Neural cell (in vitro differentiated cells): ENCODE results near the gene DHRS12. TPM values are rescaled to one million over a fixed set of nuclear protein-coding genes. Genes with fewer than 3 reads are reported as not detected.

Source experiments
- H2AFZ ChIP-seq: fragments of 200-600, 300-800 bp; sonication (generic), shearing (Covaris generic); 2 replicates; pipeline ENCODE4 v1.6.0; 2014; ENCODE audit warnings: low read depth, mild to moderate bottlenecking, antibody characterized with exemption, low read length, moderate library complexity
- H3F3A ChIP-seq: fragments of 200-600 bp; shearing (Covaris generic); 2 replicates; pipeline ENCODE4 v1.6.1; 2016; ENCODE audit warnings: mild to moderate bottlenecking, moderate library complexity, mixed read lengths, antibody characterized with exemption, low read length; ENCODE audit not compliant: insufficient read depth, poor library complexity, severe bottlenecking
- H3K27ac ChIP-seq: fragments of 200-600, 300-800 bp; sonication (generic), shearing (Covaris generic); 2 replicates; pipeline ENCODE4 v1.5.1; 2014; ENCODE audit warnings: mild to moderate bottlenecking, low read length, moderate library complexity
- H3K27me3 ChIP-seq: fragments of 300-800, 200-600 bp; sonication (generic), shearing (Covaris generic); 2 replicates; pipeline ENCODE4 v1.6.0; 2014; ENCODE audit warnings: mild to moderate bottlenecking, low read depth, low read length, moderate library complexity; ENCODE audit not compliant: insufficient read depth
- H3K36me3 ChIP-seq: fragments of 300-800, 200-600 bp; sonication (generic), shearing (Covaris generic); 2 replicates; pipeline ENCODE4 v1.5.1; 2014; ENCODE audit warnings: mild to moderate bottlenecking, antibody characterized with exemption, low read length, moderate library complexity; ENCODE audit not compliant: insufficient read depth
- H3K4me2 ChIP-seq: fragments of 300-800, 200-600 bp; sonication (generic), shearing (Covaris generic); 2 replicates; pipeline ENCODE4 v1.6.0; 2014; ENCODE audit warnings: mild to moderate bottlenecking, low read length
- H3K4me3 ChIP-seq: fragments of 300-800, 200-600 bp; sonication (generic), shearing (Covaris generic); 2 replicates; pipeline ENCODE4 v1.5.1; 2014; ENCODE audit warnings: mild to moderate bottlenecking, low read length, moderate library complexity
- H3K79me2 ChIP-seq: fragments of 200-600 bp; shearing (Covaris generic); replicated peaks from 2 replicates; pipeline ENCODE4 v1.6.0; 2014; ENCODE audit warnings: mild to moderate bottlenecking, low read length, moderate library complexity; ENCODE audit not compliant: insufficient read depth
- H3K9ac ChIP-seq: fragments of 300-800, 200-600 bp; sonication (generic), shearing (Covaris generic); 2 replicates; pipeline ENCODE4 v1.6.1; 2016; ENCODE audit warnings: mild to moderate bottlenecking, low read length, mixed read lengths
- H3K9me2 ChIP-seq: fragments of 200-600 bp; shearing (Covaris generic); 2 replicates; pipeline ENCODE4 v1.6.1; 2016; ENCODE audit warnings: mild to moderate bottlenecking, low read length, mixed read lengths; ENCODE audit not compliant: insufficient read depth
- H3K9me3 ChIP-seq: fragments of 200-600, 300-800 bp; sonication (generic), shearing (Covaris generic); 2 replicates; pipeline ENCODE4 v1.6.1; 2016; ENCODE audit warnings: mild to moderate bottlenecking, mixed run types, low read length, moderate library complexity, mixed read lengths
- H4K20me1 ChIP-seq: fragments of 200-600 bp; shearing (Covaris generic); 2 replicates; pipeline ENCODE4 v1.6.1; 2016; ENCODE audit warnings: mild to moderate bottlenecking, mixed run types; ENCODE audit not compliant: insufficient read depth
- EP300 ChIP-seq: fragments of 450-650 bp; conservative IDR thresholded peaks from 2 replicates; pipeline ENCODE4 v1.6.1; 2014; ENCODE audit warnings: antibody characterized with exemption, mild to moderate bottlenecking, moderate library complexity; ENCODE audit not compliant: poor library complexity, severe bottlenecking
- EZH2 ChIP-seq: fragments of 200-600, 300-800 bp; shearing (Covaris generic), sonication (generic); IDR thresholded peaks from 2 replicates; pipeline ENCODE4 v1.6.1; 2014; ENCODE audit warnings: antibody characterized with exemption, low read length, borderline replicate concordance, mild to moderate bottlenecking; ENCODE audit not compliant: insufficient read depth, poor library complexity, severe bottlenecking
- MXI1 ChIP-seq: fragments of 450-650 bp; conservative IDR thresholded peaks from 2 replicates; pipeline ENCODE4 v1.6.1; 2014; ENCODE audit warnings: antibody characterized with exemption, mild to moderate bottlenecking; ENCODE audit not compliant: poor library complexity, severe bottlenecking
- POLR2AphosphoS5 ChIP-seq: IDR thresholded peaks from 2 replicates; pipeline ENCODE4 v1.6.1; 2012
- RAD21 ChIP-seq: fragments of 450-650 bp; conservative IDR thresholded peaks from 2 replicates; pipeline ENCODE4 v1.6.1; 2014; ENCODE audit warnings: antibody characterized with exemption, mild to moderate bottlenecking, moderate library complexity
- SMC3 ChIP-seq: fragments of 450-650 bp; conservative IDR thresholded peaks from 2 replicates; pipeline ENCODE4 v1.6.1; 2014; ENCODE audit warnings: antibody characterized with exemption, mild to moderate bottlenecking, moderate library complexity; ENCODE audit not compliant: poor library complexity
- TAF1 ChIP-seq: IDR thresholded peaks from 2 replicates; pipeline ENCODE4 v1.6.1; 2012; ENCODE audit warnings: low read depth
- polyA plus RNA-seq: library from polyadenylated mRNA; depleted of rRNA; stranded (reverse); fragments of >200 nt; gene quantifications from 2 replicates; pipeline ENCODE4 v1.2.3, GENCODE V29; 2014
- TF ChIP-seq, protein P1 (sequence below): IDR thresholded peaks from 2 replicates; pipeline ENCODE4 v1.6.1; 2012; ENCODE audit warnings: borderline replicate concordance
- TF ChIP-seq, protein P2 (sequence below): fragments of 450-650 bp; IDR thresholded peaks from 2 replicates; pipeline ENCODE4 v1.5.1; 2014; ENCODE audit warnings: antibody characterized with exemption, mild to moderate bottlenecking, moderate library complexity; ENCODE audit not compliant: poor library complexity, severe bottlenecking

DHRS12 gene
- polyA plus RNA-seq, 1 donor from 2014 or later: 4.4 TPM

DNA sequence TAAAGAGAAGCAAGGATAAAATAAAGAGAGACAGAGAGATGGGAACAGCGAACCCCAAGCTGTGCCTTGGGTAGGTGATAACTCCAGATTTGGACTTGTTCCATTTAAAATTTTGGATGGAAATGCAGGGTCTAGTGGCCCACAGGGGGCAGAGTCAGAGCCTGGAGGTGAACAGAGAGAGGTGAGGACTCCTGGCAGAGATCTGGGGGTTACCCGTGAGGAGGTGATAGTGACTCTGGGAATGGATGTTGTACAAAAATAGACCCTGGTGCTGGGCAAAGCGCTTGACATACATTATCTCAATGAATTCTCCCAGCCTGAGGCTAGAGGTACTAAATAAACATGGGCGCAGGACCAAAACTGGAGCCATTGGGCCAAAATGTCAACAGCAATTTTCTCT, 14.3 kb upstream of the DHRS12 start:
- H3K9ac ChIP-seq: no peak overlapping the region
- no peaks in the 10 kb centered on the region for H3F3A ChIP-seq
- H3K9me3 ChIP-seq: no peaks in the 10 kb centered on the region
- no peaks in the 10 kb centered on the region for H4K20me1 ChIP-seq
- no peaks in the 10 kb centered on the region for H3K36me3 ChIP-seq
- no peaks in the 10 kb centered on the region for H3K79me2 ChIP-seq
- H3K4me3 ChIP-seq: no peak overlapping the region
- H3K27ac ChIP-seq: no peak overlapping the region
- H3K4me2 ChIP-seq: no peak overlapping the region
- no peaks in the 10 kb centered on the region for H3K9me2 ChIP-seq
- no peaks in the 10 kb centered on the region for H3K27me3 ChIP-seq
- no peak overlapping the region for H2AFZ ChIP-seq
- no peak for TF ChIP-seq TAF1
- no peak for TF ChIP-seq EP300
- TF ChIP-seq POLR2AphosphoS5: no peak
- TF ChIP-seq, protein P1, sequence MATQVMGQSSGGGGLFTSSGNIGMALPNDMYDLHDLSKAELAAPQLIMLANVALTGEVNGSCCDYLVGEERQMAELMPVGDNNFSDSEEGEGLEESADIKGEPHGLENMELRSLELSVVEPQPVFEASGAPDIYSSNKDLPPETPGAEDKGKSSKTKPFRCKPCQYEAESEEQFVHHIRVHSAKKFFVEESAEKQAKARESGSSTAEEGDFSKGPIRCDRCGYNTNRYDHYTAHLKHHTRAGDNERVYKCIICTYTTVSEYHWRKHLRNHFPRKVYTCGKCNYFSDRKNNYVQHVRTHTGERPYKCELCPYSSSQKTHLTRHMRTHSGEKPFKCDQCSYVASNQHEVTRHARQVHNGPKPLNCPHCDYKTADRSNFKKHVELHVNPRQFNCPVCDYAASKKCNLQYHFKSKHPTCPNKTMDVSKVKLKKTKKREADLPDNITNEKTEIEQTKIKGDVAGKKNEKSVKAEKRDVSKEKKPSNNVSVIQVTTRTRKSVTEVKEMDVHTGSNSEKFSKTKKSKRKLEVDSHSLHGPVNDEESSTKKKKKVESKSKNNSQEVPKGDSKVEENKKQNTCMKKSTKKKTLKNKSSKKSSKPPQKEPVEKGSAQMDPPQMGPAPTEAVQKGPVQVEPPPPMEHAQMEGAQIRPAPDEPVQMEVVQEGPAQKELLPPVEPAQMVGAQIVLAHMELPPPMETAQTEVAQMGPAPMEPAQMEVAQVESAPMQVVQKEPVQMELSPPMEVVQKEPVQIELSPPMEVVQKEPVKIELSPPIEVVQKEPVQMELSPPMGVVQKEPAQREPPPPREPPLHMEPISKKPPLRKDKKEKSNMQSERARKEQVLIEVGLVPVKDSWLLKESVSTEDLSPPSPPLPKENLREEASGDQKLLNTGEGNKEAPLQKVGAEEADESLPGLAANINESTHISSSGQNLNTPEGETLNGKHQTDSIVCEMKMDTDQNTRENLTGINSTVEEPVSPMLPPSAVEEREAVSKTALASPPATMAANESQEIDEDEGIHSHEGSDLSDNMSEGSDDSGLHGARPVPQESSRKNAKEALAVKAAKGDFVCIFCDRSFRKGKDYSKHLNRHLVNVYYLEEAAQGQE: no peak
- no peak for TF ChIP-seq EZH2
- no peak for TF ChIP-seq RAD21
- no peak for TF ChIP-seq SMC3
- TF ChIP-seq, protein P2, sequence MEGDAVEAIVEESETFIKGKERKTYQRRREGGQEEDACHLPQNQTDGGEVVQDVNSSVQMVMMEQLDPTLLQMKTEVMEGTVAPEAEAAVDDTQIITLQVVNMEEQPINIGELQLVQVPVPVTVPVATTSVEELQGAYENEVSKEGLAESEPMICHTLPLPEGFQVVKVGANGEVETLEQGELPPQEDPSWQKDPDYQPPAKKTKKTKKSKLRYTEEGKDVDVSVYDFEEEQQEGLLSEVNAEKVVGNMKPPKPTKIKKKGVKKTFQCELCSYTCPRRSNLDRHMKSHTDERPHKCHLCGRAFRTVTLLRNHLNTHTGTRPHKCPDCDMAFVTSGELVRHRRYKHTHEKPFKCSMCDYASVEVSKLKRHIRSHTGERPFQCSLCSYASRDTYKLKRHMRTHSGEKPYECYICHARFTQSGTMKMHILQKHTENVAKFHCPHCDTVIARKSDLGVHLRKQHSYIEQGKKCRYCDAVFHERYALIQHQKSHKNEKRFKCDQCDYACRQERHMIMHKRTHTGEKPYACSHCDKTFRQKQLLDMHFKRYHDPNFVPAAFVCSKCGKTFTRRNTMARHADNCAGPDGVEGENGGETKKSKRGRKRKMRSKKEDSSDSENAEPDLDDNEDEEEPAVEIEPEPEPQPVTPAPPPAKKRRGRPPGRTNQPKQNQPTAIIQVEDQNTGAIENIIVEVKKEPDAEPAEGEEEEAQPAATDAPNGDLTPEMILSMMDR: no peak
- TF ChIP-seq MXI1: no peak

DNA sequence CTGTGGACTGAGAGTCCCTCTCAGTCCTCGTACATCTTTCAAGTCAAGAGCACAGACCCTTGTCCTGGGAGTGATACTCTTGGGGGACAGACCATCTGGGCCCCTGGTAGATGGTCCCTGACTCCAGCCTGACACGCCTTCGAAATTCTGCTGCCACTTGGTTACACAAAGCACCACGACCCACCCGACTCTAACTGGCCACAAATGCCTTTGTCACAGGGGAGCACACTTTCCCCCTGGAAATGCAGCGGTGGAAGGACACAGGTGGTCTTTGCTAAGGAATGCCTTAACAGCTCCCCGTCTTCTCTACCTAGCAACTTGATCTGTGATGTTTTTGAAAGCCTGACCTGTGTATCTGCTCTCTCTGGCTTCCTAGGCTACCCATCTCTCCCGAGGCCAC, 13.8 kb upstream of the DHRS12 start:
- Histone ChIP-seq H3K27ac (no peak overlapping the region), H2AFZ (no peak overlapping the region), H3F3A (no peaks in the 10 kb centered on the region), H3K4me2 (no peak overlapping the region), H3K79me2 (no peaks in the 10 kb centered on the region), H3K27me3 (no peaks in the 10 kb centered on the region), H3K4me3 (no peak overlapping the region), H3K36me3 (no peaks in the 10 kb centered on the region), H3K9me3 (no peaks in the 10 kb centered on the region), H3K9me2 (no peaks in the 10 kb centered on the region), H4K20me1 (no peaks in the 10 kb centered on the region), H3K9ac (no peak overlapping the region)
- TF ChIP-seq TAF1: no peak
- TF ChIP-seq, protein P2: no peak
- TF ChIP-seq, protein P1: no peak
- TF ChIP-seq MXI1: no peak
- no peak for TF ChIP-seq RAD21
- no peak for TF ChIP-seq EP300
- no peak for TF ChIP-seq SMC3
- TF ChIP-seq EZH2: no peak
- no peak for TF ChIP-seq POLR2AphosphoS5
